GM20000 (cell line): Measurements from ENCODE around the gene EVI5.
"Not testable (repeated sequence)": the region's sequence is repeated elsewhere in the genome, so short reads cannot be mapped to it uniquely, and the experiment has no call there.

ENCODE experiments used
- DNase-seq: peaks from one replicate; pipeline ENCODE4 v3.0.0; 2012; ENCODE audit warnings: low spot score
- CTCF ChIP-seq: IDR thresholded peaks from 2 replicates; pipeline ENCODE4 v1.5.1; 2012; ENCODE audit warnings: mild to moderate bottlenecking, control low read depth; ENCODE audit errors: extremely low read depth, missing control alignments

EVI5 gene

GRCh38 chr1:92679980-92680379, 104.9 kb downstream of the EVI5 start:
- no peak for DNase-seq
- TF ChIP-seq CTCF = no peak

- DNase-seq = no peak
- no peak for TF ChIP-seq CTCF
Measured at GRCh38 chr1:92663775-92664174, 121.1 kb downstream of the EVI5 start.

GRCh38 chr1:92662048-92662447, 122.9 kb downstream of the EVI5 start:
- no peak for DNase-seq
- TF ChIP-seq CTCF = no peak

GRCh38 chr1:92657701-92658100, 127.2 kb downstream of the EVI5 start:
- no peak for DNase-seq
- no peak for TF ChIP-seq CTCF

GRCh38 chr1:92655197-92655801, 129.6 kb downstream of the EVI5 start:
- no peak for DNase-seq
- no peak for TF ChIP-seq CTCF

GRCh38 chr1:92653605-92654381, 131.1 kb downstream of the EVI5 start:
- no peak for TF ChIP-seq CTCF
- DNase-seq = no peak

- DNase-seq = not testable (repeated sequence)
Measured at GRCh38 chr1:92640686-92641085, 144.2 kb downstream of the EVI5 start.

GRCh38 chr1:92638498-92638897, 146.4 kb downstream of the EVI5 start:
- DNase-seq = no peak
- TF ChIP-seq CTCF = no peak

- not testable (repeated sequence) for DNase-seq
Measured at GRCh38 chr1:92635203-92635602, 149.7 kb downstream of the EVI5 start.
